KBM-7 (cell line): ENCODE results near the gene GALNT5.
"Not testable (repeated sequence)": the region's sequence is repeated elsewhere in the genome, so short reads cannot be mapped to it uniquely, and the experiment has no call there.

ENCODE experiments used
- DNase-seq: peaks from one replicate; pipeline ENCODE4 v3.0.0-alpha.2; 2015
- in situ Hi-C: fragments of 300-500 bp; cut with MboI; formaldehyde crosslinking; loops from 2 replicates; pipeline ENCODE4 v1.14.3; 2020; ENCODE audit warnings: low sequenced_read_pairs, low pct_unique_long_range_greater_than_20kb, mixed read lengths

Gene GALNT5

GRCh38 chr2:157271590-157272203 is 14.2 kb downstream of the GALNT5 start:
- no peak for DNase-seq
- in situ Hi-C loops = no loop called here

DNA sequence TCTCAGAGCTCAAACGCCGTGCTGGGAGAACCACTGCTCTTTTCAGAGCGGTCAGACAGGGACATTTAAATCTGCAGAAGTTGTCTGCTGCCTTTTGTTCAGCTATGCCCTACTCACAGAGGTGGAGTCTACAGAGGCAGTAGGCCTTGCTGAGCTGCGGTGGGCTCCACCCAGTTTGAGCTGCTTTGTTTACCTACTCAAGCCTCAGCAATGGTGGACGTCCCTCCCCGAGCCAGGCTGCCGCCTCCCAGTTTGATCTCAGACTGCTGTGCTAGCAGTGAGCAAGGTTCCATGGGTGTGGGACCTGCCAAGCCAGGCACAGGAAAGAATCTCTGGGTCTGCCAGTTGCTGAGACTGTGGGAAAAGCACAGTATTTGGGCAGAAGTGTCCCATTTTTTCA is 21.8 kb downstream of the GALNT5 start:
- DNase-seq, in situ Hi-C loops: not testable (repeated sequence)

DNA sequence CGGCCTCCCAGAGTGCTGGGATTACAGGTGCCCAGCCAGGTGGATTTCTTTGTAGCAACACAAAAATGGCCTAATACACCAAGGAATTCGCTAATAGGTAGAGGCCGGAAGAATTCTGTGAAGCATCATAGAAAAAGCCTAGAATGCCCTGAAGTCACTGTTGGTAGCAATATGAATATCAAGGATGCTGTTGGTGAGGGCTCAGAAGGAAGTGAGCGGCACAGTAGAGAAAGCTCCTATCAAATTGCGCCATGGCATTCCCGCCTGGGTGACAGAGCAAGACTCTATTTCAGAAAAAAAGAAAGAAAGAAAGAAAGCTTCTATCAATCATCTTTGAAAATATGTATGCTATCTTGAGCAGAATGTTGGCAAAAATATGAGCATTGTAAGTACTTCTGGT is 23.8 kb downstream of the GALNT5 start:
- no peak for DNase-seq

DNA sequence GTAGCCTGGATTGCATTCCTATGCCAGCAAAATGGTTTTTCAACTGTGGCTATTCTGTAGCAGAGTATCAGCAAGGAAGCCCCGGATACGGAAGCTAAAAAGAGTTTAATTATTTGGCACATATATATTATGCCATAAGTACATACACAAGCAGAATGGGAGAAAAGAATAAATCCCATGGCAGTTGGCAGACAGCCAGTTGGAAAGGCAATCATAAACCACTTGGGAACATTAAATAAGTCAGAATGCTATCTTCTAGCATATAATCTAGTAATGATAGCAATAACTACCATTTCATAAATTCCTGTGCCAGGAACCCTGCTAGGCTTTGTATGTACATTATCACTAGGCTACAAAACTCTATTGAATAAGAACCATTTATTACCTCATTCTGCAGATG is 26.0 kb downstream of the GALNT5 start:
- no peak for DNase-seq
- in situ Hi-C loops = no loop called here

More for the DNA sequence above, 23.8 kb downstream of the GALNT5 start:
- in situ Hi-C loops = no loop called here

DNA sequence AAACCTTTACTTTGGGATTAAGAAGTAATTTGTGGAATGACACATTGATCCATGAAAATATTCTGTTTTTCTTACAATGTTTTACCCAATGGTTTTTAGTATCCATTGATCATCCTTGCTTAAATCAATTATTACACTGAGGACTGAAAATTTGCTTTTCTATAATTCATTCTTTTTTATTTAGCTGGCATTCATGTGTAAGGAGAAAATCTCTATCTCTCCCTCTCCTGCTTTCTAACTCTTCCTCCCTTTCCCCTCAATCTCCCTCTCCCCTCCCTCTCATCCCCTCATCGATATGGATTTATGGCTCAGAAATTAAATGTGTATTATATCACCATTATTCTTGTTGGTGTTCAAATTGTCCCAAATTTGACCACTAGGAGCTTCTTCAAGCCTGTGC is 29.7 kb downstream of the GALNT5 start:
- in situ Hi-C loops = no loop called here
- DNase-seq = no peak

GRCh38 chr2:157290525-157290924 is 33.0 kb downstream of the GALNT5 start:
- in situ Hi-C loops = no loop called here
- DNase-seq = peak; percentile 40

DNA sequence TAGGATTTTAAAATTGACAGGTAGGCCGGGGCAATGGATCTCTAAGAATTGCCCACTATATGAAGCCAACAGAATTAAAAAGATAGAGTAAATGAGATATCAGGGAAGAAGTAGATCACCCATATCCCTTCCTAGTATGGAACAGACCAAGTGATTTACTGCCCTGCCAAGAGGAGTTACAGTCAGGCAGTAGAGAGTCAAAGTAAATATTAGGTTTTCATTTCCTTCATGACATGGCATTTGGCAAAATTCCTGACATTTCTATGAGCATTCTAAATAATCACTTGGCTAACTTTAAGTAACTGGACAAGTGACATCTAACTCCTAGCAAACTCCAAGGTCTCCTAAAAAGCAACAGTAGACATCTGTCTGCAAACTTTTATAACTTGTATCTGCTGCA is 33.5 kb downstream of the GALNT5 start:
- in situ Hi-C loops = no loop called here
- no peak for DNase-seq

- in situ Hi-C loops = no loop called here
- no peak for DNase-seq
Measured at GRCh38 chr2:157292853-157293252, 35.3 kb downstream of the GALNT5 start.

DNA sequence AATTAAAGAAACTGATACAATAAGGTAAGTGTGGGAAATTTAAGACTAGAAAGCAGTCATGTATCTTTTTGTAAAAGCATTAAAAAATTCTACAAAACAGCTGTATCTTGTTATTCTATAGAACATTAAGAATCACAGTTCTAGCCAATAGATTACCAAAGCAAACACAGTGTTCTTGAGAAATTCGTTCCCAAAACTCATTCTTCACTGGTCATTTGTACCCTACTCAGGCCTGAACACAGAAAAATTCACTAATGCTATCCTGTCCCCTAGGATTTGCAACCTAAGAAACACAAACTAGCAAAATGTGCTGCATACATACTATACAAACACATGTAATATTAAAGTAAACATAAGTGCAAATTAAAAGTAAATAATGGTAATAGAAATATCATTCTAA is 39.0 kb downstream of the GALNT5 start:
- in situ Hi-C loops = no loop called here
- no peak for DNase-seq

- in situ Hi-C loops = no loop called here
- no peak for DNase-seq
Measured at GRCh38 chr2:157296958-157297357, 39.5 kb downstream of the GALNT5 start.

DNA sequence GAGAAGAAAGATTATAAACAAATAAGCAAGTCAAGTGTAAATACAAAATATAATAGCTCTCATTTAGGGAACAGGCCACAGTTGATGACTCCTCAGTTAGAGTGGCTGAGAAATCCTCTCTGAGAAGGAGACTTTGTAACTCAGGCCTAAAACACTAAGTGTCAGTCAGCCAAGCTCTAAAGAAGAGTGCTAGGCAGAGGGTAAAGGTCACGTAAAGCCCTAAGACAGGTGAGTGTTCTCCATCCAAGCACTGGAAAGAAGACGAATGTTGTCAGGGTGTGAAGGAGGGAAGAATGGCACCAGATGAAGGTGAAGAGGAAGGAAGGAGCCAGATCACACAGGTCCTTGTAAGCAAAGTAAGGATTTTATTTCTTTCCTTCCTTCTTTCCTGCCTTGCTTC is 43.8 kb downstream of the GALNT5 start:
- no peak for DNase-seq
- in situ Hi-C loops = no loop called here

DNA sequence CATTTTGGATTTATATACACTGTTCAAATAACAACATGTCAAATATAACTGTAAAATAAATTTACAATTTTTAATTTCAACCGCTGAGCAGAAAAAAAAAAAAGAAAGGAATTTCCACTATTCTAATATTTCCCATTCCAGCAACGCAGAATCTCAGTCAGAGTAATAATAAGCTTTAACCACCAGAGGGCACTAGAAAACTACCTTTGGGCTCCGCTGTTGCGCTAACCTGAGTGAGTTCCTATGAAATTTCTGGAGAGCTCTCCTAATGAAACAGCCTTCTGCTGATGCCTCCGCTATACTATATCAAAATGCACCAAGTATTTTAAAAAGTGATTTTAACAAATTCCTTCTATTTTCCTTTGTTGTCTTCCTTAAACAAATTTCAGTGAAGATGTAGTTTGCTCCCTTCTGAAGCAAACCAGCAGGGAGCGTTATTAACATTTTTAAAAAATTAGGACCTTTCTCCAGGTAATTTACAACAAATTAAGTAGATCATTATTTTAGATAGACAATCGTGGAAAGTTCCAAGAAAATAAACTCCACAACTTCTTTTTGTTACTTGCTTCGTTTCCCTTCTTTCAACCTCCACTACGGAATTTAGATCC is 45.1 kb downstream of the GALNT5 start:
- peak; percentile 61 for DNase-seq
- in situ Hi-C loops = no loop called here

- DNase-seq = no peak
- in situ Hi-C loops = no loop called here
Measured at GRCh38 chr2:157303612-157304011, 46.1 kb downstream of the GALNT5 start.

- DNase-seq = no peak
- in situ Hi-C loops = no loop called here
Measured at GRCh38 chr2:157304811-157305722, 47.6 kb downstream of the GALNT5 start.

- in situ Hi-C loops = no loop called here
- no peak for DNase-seq
Measured at GRCh38 chr2:157305723-157306110, 48.2 kb downstream of the GALNT5 start.

DNA sequence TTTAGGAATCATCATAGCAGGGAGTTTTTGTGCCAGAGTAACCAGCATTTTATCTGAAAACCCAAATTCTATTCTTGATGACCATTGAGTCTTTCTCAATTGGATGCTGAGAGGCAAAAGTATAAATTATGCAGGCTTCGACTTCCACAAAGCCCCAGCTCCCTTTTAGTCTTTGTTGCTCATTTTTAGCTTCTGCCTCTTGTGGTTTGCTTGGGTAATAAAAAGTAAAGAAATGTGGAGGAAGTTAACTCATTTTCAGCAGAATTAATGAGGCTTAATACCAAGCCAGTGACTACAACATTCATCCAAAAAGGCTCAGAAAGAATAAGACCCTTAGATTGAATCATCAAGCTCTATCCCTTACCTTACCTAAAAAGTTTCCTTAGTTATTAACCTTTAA is 49.5 kb downstream of the GALNT5 start:
- DNase-seq = peak; percentile 45
- in situ Hi-C loops = no loop called here

DNA sequence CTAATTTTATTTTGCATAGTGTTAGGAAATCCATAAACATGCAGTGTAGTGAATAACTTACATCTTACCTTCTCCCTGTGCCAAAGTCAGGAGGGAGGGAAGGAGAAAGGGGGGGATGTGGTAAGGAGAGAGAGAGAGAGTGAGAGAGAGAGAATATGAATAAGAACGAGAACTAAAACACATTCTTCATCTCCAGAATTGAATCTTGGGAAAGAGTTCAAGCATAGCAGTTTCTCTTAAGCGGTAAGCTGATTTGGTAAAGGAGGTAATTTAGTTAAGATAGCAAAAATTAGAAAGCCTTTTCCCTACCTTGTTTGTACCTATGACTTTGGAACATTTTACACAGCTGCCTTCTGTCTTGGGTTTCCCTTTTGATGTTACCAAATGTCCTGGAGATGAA is 52.4 kb downstream of the GALNT5 start:
- DNase-seq = no peak
- in situ Hi-C loops = no loop called here

DNA sequence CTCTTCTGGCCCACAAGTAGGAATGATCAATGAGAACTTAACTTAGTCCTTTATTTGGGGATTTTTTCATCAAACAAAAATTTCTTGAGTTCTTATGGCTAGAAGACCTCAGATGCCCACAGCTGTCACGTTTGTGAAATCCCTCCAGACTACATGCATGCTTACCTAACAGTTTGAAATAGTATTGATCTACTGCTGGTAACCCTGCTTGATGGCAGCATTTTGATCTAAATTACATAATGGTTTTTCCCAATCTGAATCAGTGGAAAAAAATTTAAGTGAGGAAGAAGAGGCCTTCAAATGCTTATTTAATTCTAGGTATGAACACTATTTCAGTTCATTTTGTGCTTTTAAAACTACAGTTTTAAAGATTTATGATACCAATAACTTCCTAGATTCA is 54.2 kb downstream of the GALNT5 start:
- DNase-seq = no peak

GRCh38 chr2:157312866-157313486 is 55.5 kb downstream of the GALNT5 start:
- in situ Hi-C loops = no loop called here
- DNase-seq = no peak

More for the DNA sequence above, 54.2 kb downstream of the GALNT5 start:
- in situ Hi-C loops = no loop called here

DNA sequence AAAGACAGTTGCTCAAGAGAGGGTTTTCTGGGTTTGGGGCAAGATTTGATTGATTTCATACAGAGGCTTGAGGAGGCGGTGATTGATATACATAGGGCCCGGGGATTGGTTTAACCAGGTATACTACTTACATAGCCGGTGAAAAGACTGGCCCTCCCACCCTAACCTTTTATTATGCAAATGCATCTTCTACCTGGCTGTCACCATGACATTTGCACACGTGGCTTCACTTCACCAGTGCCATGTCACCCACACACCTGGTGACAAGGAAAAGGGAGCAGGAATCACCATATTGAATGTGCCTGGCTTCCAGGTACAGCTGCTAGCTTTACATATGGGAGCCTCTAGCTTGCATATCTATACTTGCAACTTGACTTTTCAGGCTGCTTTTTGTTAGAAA is 58.4 kb downstream of the GALNT5 start:
- in situ Hi-C loops = no loop called here
- no peak for DNase-seq
